ENCODE results near the gene MYH8. TPM values are rescaled to one million over a fixed set of nuclear protein-coding genes. Genes with fewer than 3 reads are reported as not detected.

Gene MYH8
- total RNA-seq, 1 experiment from 2014 or later: 0.03 TPM

DNA sequence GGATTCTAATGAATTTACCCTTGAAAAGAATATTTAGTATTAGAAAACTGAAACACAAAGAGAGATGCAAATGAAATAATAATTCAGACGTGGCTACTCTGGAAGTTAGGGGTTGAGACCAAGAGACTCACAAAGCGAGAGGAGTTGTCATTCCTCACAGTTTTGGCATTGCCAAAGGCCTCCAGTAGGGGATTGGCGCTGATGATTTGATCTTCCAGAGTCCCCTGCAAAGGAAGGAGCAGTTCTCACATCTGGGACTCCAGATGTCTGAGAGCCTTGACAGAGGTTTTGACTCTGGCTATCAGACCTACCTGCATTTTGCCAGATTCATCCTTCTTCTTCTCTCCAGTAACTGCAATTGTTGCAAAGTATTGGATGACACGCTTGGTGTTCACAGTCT lies 6.6 kb downstream of the MYH8 start:
- Histone ChIP-seq H3K4me3 (no peak overlapping the region), H3K27ac (no peak overlapping the region), H3K4me1 (replicated peaks) (0 out of 2 replicates have a peak, but pooled peaks cover 11% of the 10 kb centered on the region), H3K9me3 (replicated peaks) (no peaks in the 10 kb centered on the region), H3K27me3 (replicated peaks) (no peaks in the 10 kb centered on the region), H3K36me3 (no peaks in the 10 kb centered on the region)
- no peak for DNase-seq (ENCODE audit: low read depth in 1 of 2, low spot score in 2 of 2)

DNA sequence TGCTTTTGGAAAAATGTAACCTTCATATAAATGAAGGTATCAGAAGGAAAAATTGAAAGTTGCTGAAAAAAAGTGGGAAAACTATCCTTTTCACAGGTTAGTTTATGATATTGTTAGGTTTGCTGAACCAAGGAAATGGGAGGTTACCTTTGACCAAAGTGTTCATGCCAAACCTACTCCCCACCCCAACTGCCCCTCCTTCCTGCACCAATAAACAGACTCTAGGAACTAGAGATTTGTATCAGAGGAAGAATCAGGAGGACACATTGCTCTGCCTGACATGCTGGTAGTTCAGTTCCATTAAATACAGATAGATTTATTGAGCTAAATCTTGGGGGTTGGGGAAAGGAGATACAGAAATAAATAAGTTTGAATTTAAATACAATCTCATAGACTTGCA lies 18.2 kb downstream of the MYH8 start:
- H3K27me3 ChIP-seq (replicated peaks): no peaks in the 10 kb centered on the region
- H3K27ac ChIP-seq: no peak overlapping the region

DNA sequence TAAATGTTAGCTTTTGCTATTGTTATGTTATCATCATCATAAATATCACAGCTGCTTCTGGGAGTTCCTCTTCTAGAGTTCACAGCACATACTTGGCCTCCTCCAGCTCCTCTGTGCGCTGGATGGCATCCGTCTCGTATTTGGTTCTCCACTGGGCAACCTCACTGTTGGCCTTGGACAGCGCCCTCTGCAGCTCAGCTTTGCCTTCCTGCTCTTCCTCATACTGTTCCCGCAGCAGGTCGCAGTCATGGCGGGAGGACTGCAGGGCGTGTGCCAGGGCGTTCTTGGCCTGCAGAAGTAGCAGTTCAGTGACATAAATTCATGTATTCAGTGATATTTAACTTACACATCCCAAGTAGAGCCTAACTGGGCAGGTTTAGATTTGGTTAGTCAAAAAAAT lies 23.4 kb downstream of the MYH8 start:
- DNase-seq (ENCODE audit: low read depth in 1 of 2, low spot score in 2 of 2): no peak
- Histone ChIP-seq H3K27me3 (replicated peaks) (no peaks in the 10 kb centered on the region), H3K4me1 (replicated peaks) (no peaks in the 10 kb centered on the region), H3K9me3 (replicated peaks) (no peaks in the 10 kb centered on the region), H3K4me3 (no peak overlapping the region), H3K27ac (no peak overlapping the region), H3K36me3 (no peaks in the 10 kb centered on the region)

More for the DNA sequence above, 18.2 kb downstream of the MYH8 start:
- DNase-seq (ENCODE audit: low read depth in 1 of 2, low spot score in 2 of 2): no peak
- H3K4me1 ChIP-seq (replicated peaks): no peaks in the 10 kb centered on the region
- H3K9me3 ChIP-seq (replicated peaks): no peaks in the 10 kb centered on the region
- H3K36me3 ChIP-seq: no peaks in the 10 kb centered on the region
- no peak overlapping the region for H3K4me3 ChIP-seq

DNA sequence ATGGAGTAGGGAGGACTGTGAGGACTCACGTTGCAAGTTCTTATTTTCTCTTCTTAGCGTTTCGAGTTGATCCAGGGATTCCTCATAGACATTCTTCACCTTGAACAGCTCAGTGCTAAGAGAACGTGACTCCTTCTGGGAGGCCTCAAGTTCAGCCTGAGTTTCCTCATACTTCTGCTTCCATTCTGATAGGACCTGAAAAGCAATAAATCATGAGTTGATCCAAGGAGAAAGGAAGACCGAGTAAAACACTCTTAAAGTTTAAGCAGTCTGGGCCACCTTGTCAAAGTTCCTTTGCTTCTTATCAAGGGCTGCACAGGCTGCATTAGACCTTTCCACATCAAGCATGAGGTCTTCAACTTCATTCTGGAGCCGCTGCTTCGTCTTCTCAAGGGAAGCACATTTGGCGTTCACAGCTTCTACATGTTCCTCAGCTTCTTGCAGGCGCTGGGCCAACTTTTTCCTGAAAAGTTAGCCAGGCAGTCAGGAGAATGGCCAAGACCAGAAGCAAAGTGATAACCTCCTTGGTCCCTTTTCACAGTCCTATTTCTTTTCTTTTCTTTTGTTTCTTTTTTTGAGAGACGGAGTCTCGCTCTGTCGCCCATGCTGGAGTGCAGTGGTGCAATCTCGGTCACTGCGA lies 25.1 kb downstream of the MYH8 start:
- no peak overlapping the region for H3K27ac ChIP-seq
- no peaks in the 10 kb centered on the region for H3K9me3 ChIP-seq (replicated peaks)
- no peaks in the 10 kb centered on the region for H3K27me3 ChIP-seq (replicated peaks)
- no peaks in the 10 kb centered on the region for H3K36me3 ChIP-seq
- H3K4me1 ChIP-seq (replicated peaks): no peaks in the 10 kb centered on the region
- H3K4me3 ChIP-seq: no peak overlapping the region
- no peak for DNase-seq (ENCODE audit: low read depth in 1 of 2, low spot score in 2 of 2)

DNA sequence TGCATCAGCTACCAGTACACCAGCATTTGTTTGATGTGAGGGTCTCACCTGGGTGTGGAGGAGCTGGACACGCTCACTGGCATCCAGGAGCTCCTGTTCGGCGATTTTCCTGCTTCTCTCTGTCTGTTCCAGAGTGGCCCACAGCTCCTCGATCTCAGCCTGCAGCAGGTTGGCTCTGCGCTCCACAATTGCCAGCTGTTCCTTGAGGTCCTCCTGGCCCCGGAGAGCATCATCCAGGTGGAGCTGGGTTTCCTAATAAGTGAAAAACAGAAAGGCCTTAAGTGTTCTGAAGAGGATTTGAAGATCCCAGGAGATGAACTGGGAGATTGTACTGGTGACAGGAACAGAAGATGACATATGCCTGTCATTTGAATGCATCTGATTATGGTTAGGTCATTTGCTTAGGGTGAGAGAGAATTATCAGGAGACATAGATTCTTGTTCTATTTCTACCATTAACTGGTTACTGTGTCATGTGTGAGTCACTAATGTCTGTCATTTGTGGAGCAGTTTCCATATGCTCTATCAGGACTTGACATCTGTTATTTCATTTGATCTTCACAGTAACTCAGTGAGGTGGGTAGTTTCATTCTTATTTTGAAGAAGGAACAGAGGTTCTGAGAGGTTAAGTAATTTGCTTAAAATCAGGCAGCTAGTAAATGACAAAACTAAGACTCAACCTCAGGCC lies 27.4 kb downstream of the MYH8 start:
- Histone ChIP-seq H3K4me3 (no peak overlapping the region), H3K27me3 (replicated peaks) (no peaks in the 10 kb centered on the region), H3K9me3 (replicated peaks) (no peaks in the 10 kb centered on the region), H3K4me1 (replicated peaks) (no peaks in the 10 kb centered on the region), H3K36me3 (no peaks in the 10 kb centered on the region), H3K27ac (no peak overlapping the region)
- no peak for DNase-seq (ENCODE audit: low read depth in 1 of 2, low spot score in 2 of 2)

DNA sequence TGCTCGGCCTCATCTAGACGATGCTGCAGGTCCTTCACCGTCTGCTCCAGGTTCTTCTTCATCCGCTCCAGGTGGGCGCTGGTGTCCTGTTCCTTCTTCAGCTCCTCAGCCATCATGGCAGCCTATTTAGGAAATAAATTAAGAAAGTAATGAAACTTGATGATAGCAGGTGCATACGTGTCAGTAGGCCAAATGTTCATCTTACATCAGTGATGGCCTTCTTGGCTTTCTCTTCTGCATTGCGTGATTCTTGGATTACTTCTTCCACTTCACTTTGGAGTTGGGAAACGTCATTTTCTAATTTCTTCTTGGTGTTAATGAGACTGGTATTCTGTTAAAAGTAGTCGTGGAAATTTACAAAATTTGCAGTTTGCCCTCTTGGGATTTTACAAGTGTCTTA lies 28.9 kb downstream of the MYH8 start:
- H3K27ac ChIP-seq: no peak overlapping the region
- no peak overlapping the region for H3K4me3 ChIP-seq
- no peaks in the 10 kb centered on the region for H3K27me3 ChIP-seq (replicated peaks)
- DNase-seq (ENCODE audit: low read depth in 1 of 2, low spot score in 2 of 2): no peak
- no peaks in the 10 kb centered on the region for H3K9me3 ChIP-seq (replicated peaks)
- no peaks in the 10 kb centered on the region for H3K4me1 ChIP-seq (replicated peaks)
- no peaks in the 10 kb centered on the region for H3K36me3 ChIP-seq

DNA sequence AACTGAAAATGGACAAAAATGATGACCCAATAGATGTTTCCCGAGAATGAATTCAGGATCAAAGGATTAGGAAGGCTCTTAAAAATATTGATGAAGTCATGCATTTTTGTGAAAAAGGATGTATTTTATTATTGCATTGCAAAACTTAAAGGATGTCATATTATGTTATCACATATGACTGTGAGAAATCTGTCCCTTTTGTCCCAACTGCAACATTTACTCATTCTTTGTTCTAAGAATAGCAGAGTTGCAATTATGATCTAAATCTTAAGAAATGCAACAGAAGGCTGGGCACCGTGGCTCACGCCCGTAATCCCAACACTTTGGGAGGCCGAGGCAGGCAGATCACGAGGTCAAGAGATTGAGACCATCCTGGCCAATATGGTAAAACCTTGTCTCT lies 35.9 kb downstream of the MYH8 start:
- Histone ChIP-seq H3K4me1 (replicated peaks) (no peaks in the 10 kb centered on the region), H3K36me3 (no peaks in the 10 kb centered on the region), H3K4me3 (no peak overlapping the region), H3K9me3 (replicated peaks) (no peaks in the 10 kb centered on the region), H3K27ac (no peak overlapping the region), H3K27me3 (replicated peaks) (0 out of 2 replicates have a peak, but pooled peaks cover 3% of the 10 kb centered on the region)
- no peak for DNase-seq (ENCODE audit: low read depth in 1 of 2, low spot score in 2 of 2)

DNA sequence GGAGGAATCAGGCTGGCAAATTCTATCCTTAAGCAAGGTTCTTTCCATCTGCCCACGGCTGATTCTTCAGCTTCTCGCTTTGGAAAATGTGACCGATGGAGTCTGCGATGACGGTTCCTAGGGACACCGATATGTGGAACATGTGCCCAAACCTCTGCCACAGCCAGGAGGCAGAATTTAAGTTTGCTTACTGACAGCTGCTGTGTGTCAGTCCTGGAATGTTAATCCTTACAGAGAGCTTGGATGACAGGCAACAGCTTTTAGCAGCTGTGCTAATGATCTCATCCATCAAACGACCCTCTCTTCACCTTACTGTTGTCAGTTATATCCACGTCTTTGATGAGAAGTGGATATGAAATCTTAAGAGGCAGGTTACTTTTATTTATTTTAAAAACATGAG lies 37.6 kb downstream of the MYH8 start:
- DNase-seq (ENCODE audit: low read depth in 1 of 2, low spot score in 2 of 2): no peak
- H3K27ac ChIP-seq: no peak overlapping the region
- no peaks in the 10 kb centered on the region for H3K4me1 ChIP-seq (replicated peaks)
- H3K27me3 ChIP-seq (replicated peaks): 0 out of 2 replicates have a peak, but pooled peaks cover 3% of the 10 kb centered on the region
- H3K9me3 ChIP-seq (replicated peaks): no peaks in the 10 kb centered on the region
- H3K4me3 ChIP-seq: no peak overlapping the region
- no peaks in the 10 kb centered on the region for H3K36me3 ChIP-seq

DNA sequence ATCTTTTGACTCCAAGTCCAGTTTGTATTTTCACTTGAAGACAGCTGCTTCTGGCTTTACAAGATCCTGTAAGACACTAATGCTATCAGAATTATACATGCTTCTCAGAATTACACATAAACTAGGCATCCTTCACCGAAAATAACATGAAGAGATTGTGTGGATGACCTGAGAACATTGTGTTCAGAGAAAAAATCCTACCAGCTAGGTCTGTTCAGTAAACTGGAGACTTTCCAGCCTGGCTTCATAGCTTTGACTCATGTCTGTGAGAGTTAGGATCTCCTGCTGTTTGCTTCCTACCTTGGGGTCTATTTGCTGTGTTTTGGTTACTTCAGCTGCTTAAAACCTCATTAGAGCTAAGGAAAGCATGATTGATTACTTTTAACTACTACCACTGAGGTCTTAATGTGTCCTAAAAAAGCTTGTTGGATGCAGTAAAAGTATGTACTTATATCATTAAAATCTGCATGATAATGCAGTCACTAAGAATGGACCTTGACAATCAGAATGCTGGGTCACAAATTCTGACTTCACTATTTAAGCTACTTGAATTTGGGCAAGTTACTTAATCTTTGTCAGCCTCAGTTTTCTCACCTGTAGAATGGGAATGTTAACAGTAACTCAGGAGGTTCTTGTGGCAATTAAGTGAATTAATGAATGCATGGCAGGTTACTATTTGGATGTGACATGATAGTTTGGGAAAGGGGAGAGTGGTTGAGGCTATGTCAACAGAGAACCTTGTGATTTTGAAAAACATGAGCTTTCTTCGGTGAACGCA lies 40.9 kb downstream of the MYH8 start:
- Histone ChIP-seq H3K36me3 (no peaks in the 10 kb centered on the region), H3K27ac (no peak overlapping the region), H3K9me3 (replicated peaks) (no peaks in the 10 kb centered on the region), H3K4me3 (no peak overlapping the region), H3K27me3 (replicated peaks) (0 out of 2 replicates have a peak, but pooled peaks cover 2% of the 10 kb centered on the region), H3K4me1 (replicated peaks) (no peaks in the 10 kb centered on the region)
- DNase-seq (ENCODE audit: low read depth in 1 of 2, low spot score in 2 of 2): no peak

DNA sequence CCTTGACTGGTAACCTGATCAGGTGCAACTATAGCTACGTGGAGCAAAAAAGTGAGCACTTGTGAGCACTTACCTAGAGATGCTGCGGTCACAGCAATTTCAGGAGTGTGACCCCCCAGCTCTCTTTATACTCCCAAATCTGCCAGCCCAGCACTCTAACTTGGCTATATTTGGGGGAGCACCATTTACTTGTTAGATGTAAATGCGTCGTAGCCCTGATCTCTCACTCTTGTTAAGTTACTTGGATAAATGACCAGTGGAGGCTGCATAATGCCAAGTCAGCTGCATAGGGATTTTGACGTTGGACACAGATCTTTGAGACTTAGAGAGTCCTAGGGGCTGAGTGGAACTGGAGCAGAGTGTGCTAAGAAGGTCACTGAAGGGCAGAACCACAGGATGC lies 48.8 kb downstream of the MYH8 start, which contains the start of gene MYH13:
TSS of gene MYH13 (minus strand) at position 101 of the 400 bp plus-strand sequence. CDS start 8,476 bp downstream, outside the sequence.
- DNase-seq (ENCODE audit: low read depth in 1 of 2, low spot score in 2 of 2): no peak
- no peak within 1 kb of the TSS for H3K27ac ChIP-seq
- no peaks in the 10 kb centered on the region for H3K36me3 ChIP-seq
- H3K27me3 ChIP-seq (replicated peaks): no peaks in the 10 kb centered on the region
- no peaks in the 10 kb centered on the region for H3K9me3 ChIP-seq (replicated peaks)
- H3K4me1 ChIP-seq (replicated peaks): no peaks in the 10 kb centered on the region
- H3K4me3 ChIP-seq: no peak within 1 kb of the TSS

DNA sequence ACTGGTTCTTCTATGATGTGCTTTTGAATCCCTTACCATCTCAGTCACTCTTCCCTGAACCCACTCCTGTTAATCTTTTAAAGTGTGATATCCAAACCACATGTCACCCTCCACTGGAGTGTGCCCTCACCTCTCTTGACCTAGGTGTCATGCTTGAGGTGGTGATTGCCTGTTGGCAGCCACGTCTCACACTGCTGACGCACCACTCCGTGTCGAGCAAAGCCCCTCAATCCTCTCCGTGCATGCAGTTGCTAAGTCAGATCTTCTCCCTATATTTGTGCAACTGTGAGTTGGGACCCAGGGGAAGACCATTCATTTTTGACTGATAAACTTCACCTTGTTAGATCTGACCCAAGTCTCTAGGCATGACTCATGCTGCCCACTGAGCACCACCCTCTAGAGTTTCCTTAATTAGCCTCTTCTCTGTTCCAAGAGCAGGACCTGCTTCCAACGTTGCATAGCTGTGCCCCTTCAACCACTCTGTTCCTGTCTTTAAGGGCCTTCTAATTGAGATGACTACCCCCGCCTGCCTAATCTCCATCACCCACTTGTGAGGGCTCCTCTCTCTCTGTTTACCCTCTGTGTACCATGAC lies 51.6 kb downstream of the MYH8 start:
- no peak for DNase-seq (ENCODE audit: low read depth in 1 of 2, low spot score in 2 of 2)
- no peak overlapping the region for H3K27ac ChIP-seq
- H3K36me3 ChIP-seq: no peaks in the 10 kb centered on the region
- no peak overlapping the region for H3K4me3 ChIP-seq
- H3K4me1 ChIP-seq (replicated peaks): no peaks in the 10 kb centered on the region
- no peaks in the 10 kb centered on the region for H3K27me3 ChIP-seq (replicated peaks)
- no peaks in the 10 kb centered on the region for H3K9me3 ChIP-seq (replicated peaks)

DNA sequence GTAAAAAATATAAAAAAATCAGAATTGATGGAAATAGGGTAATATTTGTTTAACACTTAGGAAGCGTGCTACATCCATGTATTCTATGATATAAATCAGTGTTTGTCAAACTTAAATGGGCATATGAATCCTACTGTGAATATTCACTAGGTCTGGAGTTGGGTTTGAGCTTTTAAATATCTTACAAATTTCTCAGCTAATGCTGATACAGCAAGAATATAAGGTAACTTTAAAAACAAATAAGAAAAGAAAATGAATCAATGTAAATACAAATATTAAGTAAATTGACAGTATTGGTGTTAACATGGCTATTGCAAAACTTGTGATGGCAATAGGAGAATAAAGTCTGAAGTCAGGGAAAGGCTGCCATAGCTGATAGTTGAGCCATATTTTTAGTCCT lies 52.5 kb downstream of the MYH8 start:
- H3K27ac ChIP-seq: no peak overlapping the region
- no peak overlapping the region for H3K4me3 ChIP-seq
- no peaks in the 10 kb centered on the region for H3K9me3 ChIP-seq (replicated peaks)
- no peaks in the 10 kb centered on the region for H3K36me3 ChIP-seq
- no peaks in the 10 kb centered on the region for H3K27me3 ChIP-seq (replicated peaks)
- DNase-seq (ENCODE audit: low read depth in 1 of 2, low spot score in 2 of 2): no peak
- no peaks in the 10 kb centered on the region for H3K4me1 ChIP-seq (replicated peaks)

DNA sequence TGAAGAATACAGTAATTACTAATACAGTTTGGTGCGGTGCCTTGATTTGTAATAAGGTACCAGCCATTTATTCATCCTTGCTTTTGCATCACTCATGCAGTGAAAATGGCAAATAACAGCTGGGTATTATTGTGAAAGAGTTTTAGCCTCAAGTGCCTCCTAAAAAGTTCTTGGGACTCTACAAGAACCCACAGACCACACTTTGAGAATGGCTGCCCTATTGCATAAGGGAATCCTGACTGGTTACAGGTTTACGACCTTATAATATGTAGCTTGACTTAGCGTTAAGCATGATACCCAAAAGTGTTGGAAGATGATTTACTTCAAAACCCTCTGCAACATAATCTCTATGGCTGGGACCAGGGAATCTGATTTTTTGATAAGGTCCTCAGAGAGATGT lies 53.2 kb downstream of the MYH8 start:
- Histone ChIP-seq H3K4me1 (replicated peaks) (no peaks in the 10 kb centered on the region), H3K36me3 (no peaks in the 10 kb centered on the region), H3K27ac (no peak overlapping the region), H3K27me3 (replicated peaks) (no peaks in the 10 kb centered on the region), H3K4me3 (no peak overlapping the region), H3K9me3 (replicated peaks) (no peaks in the 10 kb centered on the region)
- no peak for DNase-seq (ENCODE audit: low read depth in 1 of 2, low spot score in 2 of 2)

DNA sequence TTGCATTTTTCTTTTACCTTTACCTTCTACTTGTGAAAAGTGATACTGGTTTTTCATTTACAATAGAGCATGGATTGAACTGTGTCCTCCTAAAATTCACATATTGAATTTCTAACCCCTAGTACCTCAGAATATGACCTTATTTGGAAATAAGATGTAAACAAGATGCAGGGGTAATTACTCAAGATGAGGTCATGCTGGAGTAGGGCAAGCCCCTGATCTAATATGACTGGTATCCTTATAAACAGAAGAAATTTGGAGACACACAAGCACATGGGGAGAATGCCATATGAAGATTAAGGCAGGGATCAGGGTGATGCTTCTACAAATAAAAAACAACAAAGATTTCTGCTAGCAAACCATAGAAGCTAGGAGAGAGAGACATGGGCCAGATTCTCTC lies 61.2 kb downstream of the MYH8 start:
- Histone ChIP-seq H3K4me1 (replicated peaks) (no peaks in the 10 kb centered on the region), H3K4me3 (no peak overlapping the region), H3K9me3 (replicated peaks) (no peaks in the 10 kb centered on the region; the same call in 1 of the 2 replicates), H3K27me3 (replicated peaks) (no peaks in the 10 kb centered on the region), H3K27ac (no peak overlapping the region), H3K36me3 (no peaks in the 10 kb centered on the region)
- no peak for DNase-seq (ENCODE audit: low read depth in 1 of 2, low spot score in 2 of 2)
